Osteocyte (in vitro differentiated cells): Measurements from ENCODE around the gene GPC2. TPM values are rescaled to one million over a fixed set of nuclear protein-coding genes. Genes with fewer than 3 reads are reported as not detected.

Experiments
- DNase-seq: peaks from one replicate; pipeline ENCODE4 v3.0.0; 2021; ENCODE audit warnings: mixed read lengths; ENCODE audit not compliant: unreplicated experiment; ENCODE audit errors: extremely low spot score
- H3K27ac Mint-ChIP-seq: one replicate; pipeline ENCODE4 v1.8.0; 2021; ENCODE audit warnings: mild to moderate bottlenecking, mixed read lengths; ENCODE audit not compliant: unreplicated experiment
- H3K27me3 Mint-ChIP-seq: one replicate; pipeline ENCODE4 v1.8.0; 2021; ENCODE audit warnings: mixed read lengths; ENCODE audit not compliant: unreplicated experiment
- H3K36me3 Mint-ChIP-seq: one replicate; pipeline ENCODE4 v1.8.0; 2021; ENCODE audit warnings: mixed read lengths; ENCODE audit not compliant: unreplicated experiment
- H3K4me1 Mint-ChIP-seq: one replicate; pipeline ENCODE4 v1.8.0; 2021; ENCODE audit warnings: mixed read lengths; ENCODE audit not compliant: unreplicated experiment
- H3K4me3 Mint-ChIP-seq: one replicate; pipeline ENCODE4 v1.8.0; 2021; ENCODE audit warnings: mild to moderate bottlenecking, moderate library complexity, mixed read lengths; ENCODE audit not compliant: unreplicated experiment
- H3K9me3 Mint-ChIP-seq: one replicate; pipeline ENCODE4 v1.8.0; 2021; ENCODE audit warnings: mixed read lengths; ENCODE audit not compliant: unreplicated experiment
- CTCF ChIP-seq: fragments of 200-600 bp; sonication (generic); IDR thresholded peaks from 2 replicates; pipeline ENCODE4 v1.5.0; 2021; ENCODE audit warnings: antibody characterized with exemption, mild to moderate bottlenecking, moderate library complexity
- total RNA-seq: library from RNA; stranded (reverse); gene quantifications from 2 replicates; pipeline ENCODE4 v1.2.1, GENCODE V29; 2021

Gene GPC2
- total RNA-seq, 1 donor from 2014 or later, result 12.6 TPM

- DNase-seq, result no peak
- Mint-ChIP-seq H3K27ac (no peak overlapping the region), H3K36me3 (peaks cover 4% of the 10 kb centered on the region), H3K4me1 (no peaks in the 10 kb centered on the region), H3K9me3 (no peaks in the 10 kb centered on the region), H3K27me3 (peaks cover 39% of the 10 kb centered on the region), H3K4me3 (no peak overlapping the region)
- TF ChIP-seq CTCF, result no peak
Measured at GRCh38 chr7:100210805-100211204, 33.6 kb upstream of the GPC2 start.

GRCh38 chr7:100209493-100209892 lies 32.3 kb upstream of the GPC2 start:
- DNase-seq, result no peak
- no peak overlapping the region for H3K27ac Mint-ChIP-seq
- peaks cover 4% of the 10 kb centered on the region for H3K36me3 Mint-ChIP-seq
- no peak overlapping the region for H3K4me3 Mint-ChIP-seq
- H3K9me3 Mint-ChIP-seq, result no peaks in the 10 kb centered on the region
- H3K27me3 Mint-ChIP-seq, result peaks cover 37% of the 10 kb centered on the region
- H3K4me1 Mint-ChIP-seq, result no peaks in the 10 kb centered on the region
- no peak for TF ChIP-seq CTCF

GRCh38 chr7:100208911-100209408 lies 31.8 kb upstream of the GPC2 start:
- H3K9me3 Mint-ChIP-seq, result no peaks in the 10 kb centered on the region
- DNase-seq, result no peak
- peaks cover 42% of the 10 kb centered on the region for H3K27me3 Mint-ChIP-seq
- TF ChIP-seq CTCF, result no peak
- H3K36me3 Mint-ChIP-seq, result peaks cover 4% of the 10 kb centered on the region
- no peaks in the 10 kb centered on the region for H3K4me1 Mint-ChIP-seq
- H3K27ac Mint-ChIP-seq, result no peak overlapping the region
- no peak overlapping the region for H3K4me3 Mint-ChIP-seq

- H3K4me3 Mint-ChIP-seq, result no peak overlapping the region
- H3K9me3 Mint-ChIP-seq, result no peaks in the 10 kb centered on the region
- peaks cover 58% of the 10 kb centered on the region for H3K27me3 Mint-ChIP-seq
- H3K36me3 Mint-ChIP-seq, result no peaks in the 10 kb centered on the region
- no peak for DNase-seq
- no peaks in the 10 kb centered on the region for H3K4me1 Mint-ChIP-seq
- TF ChIP-seq CTCF, result no peak
- H3K27ac Mint-ChIP-seq, result no peak overlapping the region
Measured at GRCh38 chr7:100204454-100204853, 27.3 kb upstream of the GPC2 start.

- H3K36me3 Mint-ChIP-seq, result no peaks in the 10 kb centered on the region
- H3K27me3 Mint-ChIP-seq, result peaks cover 63% of the 10 kb centered on the region
- DNase-seq, result no peak
- H3K4me1 Mint-ChIP-seq, result no peaks in the 10 kb centered on the region
- H3K27ac Mint-ChIP-seq, result no peak overlapping the region
- H3K4me3 Mint-ChIP-seq, result no peak overlapping the region
- H3K9me3 Mint-ChIP-seq, result no peaks in the 10 kb centered on the region
- no peak for TF ChIP-seq CTCF
Measured at GRCh38 chr7:100200693-100201092, 23.5 kb upstream of the GPC2 start.
